Activated T-helper 1 cell treated with anti-CD3 and anti-CD28 coated beads, Interleukin-2, amount 50 U/mL, for 16 hours (primary cell): ENCODE results near the gene APEX1.
"Not testable (repeated sequence)": the region's sequence is repeated elsewhere in the genome, so short reads cannot be mapped to it uniquely, and the experiment has no call there.

Source experiments
- DNase-seq, 2 donors: peaks; one replicate each; pipeline ENCODE4 v3.0.0-alpha.2; 2020; ENCODE audit warnings: low read depth in 1 of 2, low spot score in 1 of 2

Gene APEX1

DNA sequence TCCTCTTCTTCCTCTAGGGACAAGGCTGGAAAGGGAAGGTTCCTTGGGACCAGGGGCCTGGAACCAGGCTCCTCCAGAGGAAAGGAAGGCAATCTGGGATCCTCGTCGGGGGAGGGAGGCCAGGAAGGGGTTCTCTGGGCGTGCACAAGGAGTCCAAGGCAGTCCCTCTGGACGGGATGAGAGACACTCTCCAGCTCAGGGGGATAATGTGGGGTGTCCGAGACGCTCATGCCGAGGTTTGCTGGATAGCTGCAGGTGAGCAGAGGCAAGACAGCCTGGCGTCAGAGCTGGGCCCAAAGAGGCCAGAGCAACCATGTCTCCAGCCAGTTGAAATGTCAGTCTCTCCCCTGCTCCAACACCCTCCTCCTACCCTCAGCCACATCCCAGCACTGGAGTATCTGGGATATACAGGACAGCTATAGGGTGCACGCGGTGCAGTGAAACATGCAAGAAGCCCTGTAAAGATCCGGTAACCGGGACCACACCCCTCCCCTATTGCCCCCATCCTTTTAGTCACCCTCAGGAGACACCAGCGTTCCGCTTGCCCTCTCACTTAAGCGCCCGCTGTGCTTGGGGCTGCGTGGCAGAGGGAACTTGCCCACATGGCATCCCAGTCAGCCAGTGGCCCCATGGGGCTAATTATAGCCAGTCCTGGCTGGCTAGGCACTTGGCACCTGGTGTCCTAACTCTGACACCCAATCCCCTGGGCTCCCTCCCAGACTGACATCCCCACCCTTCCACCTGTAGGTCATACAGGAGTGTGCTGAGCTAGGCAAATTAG, 19.3 kb upstream of the APEX1 start, which contains the start of gene KLHL33:
Gene KLHL33, minus strand, starts transcription at position 585 of the 781 bp plus-strand sequence. Its CDS starts 355 bp downstream, at position 230.
- DNase-seq = no peak

DNA sequence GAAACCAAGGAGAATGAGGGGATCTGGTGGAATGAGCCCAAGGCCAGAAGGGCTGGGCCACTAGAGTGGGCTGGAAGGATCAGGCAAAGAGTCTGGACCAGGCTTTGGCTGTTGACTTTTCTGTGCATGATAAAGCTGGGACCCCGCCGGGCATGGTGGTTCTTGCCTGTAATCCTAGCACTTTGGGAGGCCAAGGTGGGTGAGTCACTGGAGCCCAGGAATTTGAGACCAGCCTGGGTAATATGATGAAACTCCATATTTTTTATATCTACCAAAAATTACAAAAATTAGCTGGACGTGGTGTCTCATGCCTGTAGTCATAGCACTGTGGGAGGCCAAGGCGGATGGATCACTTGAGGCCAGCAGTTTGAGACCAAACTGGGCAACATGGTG, 18.7 kb upstream of the APEX1 start:
- DNase-seq = no peak

DNA sequence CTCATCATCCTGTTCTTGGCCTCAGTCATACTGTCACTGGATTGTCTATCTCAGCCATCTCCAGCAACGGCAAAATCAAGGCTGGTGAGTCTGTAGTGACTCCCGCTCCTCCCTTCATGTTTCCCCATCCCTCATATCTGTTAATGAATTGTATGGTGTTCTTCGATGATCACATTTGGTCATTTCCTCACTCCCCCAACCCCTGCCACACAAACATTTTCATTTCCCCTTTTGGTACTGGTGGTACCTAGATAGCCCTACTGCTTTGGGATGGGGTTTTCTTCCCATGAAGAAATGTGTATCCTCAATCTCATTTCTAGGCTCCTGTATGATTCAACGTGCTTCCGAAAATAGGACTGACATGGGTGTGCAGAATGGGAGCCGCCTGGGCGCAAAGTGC, 16.4 kb upstream of the APEX1 start:
- DNase-seq = no peak

GRCh38 chr14:20440465-20440864, 14.6 kb upstream of the APEX1 start:
- DNase-seq = no peak

- DNase-seq = no peak
These were observed 14.1 kb upstream of the APEX1 start for GRCh38 chr14:20440882-20441281.

DNA sequence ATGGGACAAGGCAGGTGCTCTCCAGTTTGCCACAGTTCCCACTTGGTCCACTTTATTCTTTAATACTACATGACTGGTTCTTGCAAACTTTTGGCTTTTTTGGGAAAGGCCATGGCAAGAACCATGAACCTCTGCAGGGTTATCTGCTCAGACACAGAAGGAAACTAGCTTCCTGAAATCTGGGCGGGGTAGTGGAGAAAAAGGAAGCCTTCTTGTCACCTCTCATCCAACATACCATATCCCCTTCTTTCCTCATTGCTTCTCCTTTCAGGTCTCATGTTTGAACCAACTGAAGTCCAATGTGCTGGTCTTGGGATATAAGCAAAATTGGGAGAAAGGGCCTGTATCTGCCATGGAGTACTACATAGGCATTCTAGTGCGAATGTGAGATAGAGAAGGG, 13.6 kb upstream of the APEX1 start:
- DNase-seq = no peak

DNA sequence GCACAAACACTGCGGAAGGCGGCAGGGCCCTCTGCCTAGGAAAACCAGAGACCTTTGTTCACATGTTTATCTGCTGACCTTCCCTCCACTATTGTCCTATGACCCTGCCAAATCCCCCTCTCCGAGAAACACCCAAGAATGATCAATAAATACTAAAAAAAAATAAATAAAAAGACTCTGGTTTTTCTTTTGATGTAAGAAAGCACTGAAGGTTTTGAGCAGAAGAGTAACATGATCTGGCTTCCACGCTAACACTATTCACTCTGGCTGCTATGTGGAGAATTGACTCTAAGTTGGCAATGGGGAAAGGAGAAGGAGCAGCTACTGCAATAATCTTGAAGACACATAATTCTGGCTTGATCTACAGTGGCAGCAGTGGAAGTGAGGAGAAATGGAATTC, 11.4 kb upstream of the APEX1 start:
- not testable (repeated sequence) for DNase-seq

GRCh38 chr14:20446889-20447288, 8.1 kb upstream of the APEX1 start:
- no peak for DNase-seq

DNA sequence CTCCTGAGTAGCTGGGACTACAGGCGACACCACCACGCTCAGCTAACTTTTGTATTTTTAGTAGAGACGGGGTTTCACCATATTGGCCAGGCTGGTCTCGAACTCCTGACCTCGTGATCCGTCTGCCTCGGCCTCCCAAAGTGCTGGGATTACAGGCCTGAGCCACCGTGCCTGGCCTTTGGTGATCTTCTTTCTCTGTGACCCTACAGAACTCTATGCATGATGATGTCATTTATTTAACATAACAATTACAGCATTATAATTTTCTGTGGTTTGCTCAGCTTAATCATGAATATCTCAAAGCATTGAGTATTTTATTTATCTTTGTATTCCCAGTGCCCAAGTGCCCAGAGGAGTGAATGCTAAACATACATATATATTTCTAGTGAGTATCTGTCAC, 2.2 kb upstream of the APEX1 start:
- DNase-seq = not testable (repeated sequence)

DNA sequence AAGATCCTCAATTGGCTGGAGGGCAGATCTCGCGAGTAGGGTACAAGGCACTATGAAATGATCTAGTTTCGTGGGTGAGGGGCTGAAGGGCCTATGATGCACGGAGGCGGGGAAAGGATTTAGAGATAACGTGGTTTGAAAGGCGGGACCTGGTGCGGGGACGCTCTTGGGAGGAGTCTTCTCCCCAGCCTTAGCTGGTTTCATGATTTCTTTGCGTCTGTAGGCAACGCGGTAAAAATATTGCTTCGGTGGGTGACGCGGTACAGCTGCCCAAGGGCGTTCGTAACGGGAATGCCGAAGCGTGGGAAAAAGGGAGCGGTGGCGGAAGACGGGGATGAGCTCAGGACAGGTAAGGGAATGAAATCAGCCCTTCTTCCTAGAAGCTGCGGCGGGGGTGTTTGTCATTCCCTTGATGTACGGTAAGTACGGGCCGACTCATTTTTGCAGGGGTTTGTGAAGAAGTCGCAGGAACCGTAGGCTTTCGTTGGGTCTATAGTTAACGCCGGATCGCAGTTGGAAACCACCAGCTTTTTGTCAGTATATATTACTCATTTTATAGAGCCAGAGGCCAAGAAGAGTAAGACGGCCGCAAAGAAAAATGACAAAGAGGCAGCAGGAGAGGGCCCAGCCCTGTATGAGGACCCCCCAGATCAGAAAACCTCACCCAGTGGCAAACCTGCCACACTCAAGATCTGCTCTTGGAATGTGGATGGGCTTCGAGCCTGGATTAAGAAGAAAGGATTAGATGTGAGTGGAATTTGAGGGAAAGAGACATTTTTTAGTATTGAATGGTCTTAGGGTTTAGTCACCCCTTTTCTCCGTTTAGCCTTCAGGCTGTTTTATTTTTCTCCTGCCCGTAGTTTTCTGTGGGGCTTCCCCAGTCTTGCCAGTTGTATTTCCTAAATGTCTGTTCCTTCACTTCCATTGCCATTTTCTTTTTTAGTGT, 602 bp downstream of the APEX1 start:
- no peak for DNase-seq

DNA sequence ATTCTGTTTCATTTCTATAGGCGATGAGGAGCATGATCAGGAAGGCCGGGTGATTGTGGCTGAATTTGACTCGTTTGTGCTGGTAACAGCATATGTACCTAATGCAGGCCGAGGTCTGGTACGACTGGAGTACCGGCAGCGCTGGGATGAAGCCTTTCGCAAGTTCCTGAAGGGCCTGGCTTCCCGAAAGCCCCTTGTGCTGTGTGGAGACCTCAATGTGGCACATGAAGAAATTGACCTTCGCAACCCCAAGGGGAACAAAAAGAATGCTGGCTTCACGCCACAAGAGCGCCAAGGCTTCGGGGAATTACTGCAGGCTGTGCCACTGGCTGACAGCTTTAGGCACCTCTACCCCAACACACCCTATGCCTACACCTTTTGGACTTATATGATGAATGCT, 1.9 kb downstream of the APEX1 start:
- no peak for DNase-seq

DNA sequence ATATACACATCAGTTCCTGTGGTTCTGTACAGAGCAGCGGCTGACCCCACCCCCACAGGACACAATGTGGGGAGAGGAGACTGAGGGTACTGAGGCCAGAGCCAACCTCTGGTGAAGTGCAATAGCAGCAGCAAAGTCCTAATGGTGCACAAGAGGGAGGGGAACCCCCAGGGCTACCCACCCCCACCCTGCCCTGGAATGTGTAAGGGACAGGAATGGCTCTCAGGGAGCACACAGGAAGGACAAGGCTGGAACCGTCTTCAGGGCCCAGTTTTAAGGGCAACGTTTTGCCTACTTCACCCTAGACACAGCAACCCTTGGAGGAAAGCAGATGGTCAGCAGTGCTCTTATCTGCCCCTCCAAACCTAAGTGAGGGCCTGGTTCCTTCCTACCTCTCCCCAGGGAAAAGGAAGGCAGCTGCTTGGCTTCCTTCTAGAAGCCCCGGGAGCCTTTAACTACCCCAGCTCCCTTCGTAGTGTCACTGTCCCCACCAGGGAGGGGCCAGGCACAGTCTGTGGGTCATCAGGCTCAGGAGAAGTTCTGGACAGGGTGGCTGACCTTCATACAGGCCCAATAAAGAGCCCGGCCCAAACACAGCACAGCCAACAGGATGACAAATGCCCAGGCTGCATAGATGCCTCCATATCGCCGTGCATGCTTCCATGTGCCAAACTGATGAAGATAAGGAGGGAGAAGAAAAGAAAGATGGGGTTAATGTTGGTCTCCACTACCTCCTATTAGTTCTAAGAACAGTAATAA, 3.2 kb downstream of the APEX1 start:
- DNase-seq = no peak

GRCh38 chr14:20460458-20461224, 5.6 kb downstream of the APEX1 start:
- DNase-seq = peak; percentile 19 to 34

GRCh38 chr14:20461225-20462141, 6.5 kb downstream of the APEX1 start, which contains the start of gene PIP4P1:
Gene PIP4P1 (minus strand): TSS chr14:20461434. CDS start chr14:20461325, 109 bp downstream.
- peak; percentile 95 to 96 for DNase-seq

- no peak for DNase-seq
These were observed 13.8 kb downstream of the APEX1 start for GRCh38 chr14:20468764-20469241.

DNA sequence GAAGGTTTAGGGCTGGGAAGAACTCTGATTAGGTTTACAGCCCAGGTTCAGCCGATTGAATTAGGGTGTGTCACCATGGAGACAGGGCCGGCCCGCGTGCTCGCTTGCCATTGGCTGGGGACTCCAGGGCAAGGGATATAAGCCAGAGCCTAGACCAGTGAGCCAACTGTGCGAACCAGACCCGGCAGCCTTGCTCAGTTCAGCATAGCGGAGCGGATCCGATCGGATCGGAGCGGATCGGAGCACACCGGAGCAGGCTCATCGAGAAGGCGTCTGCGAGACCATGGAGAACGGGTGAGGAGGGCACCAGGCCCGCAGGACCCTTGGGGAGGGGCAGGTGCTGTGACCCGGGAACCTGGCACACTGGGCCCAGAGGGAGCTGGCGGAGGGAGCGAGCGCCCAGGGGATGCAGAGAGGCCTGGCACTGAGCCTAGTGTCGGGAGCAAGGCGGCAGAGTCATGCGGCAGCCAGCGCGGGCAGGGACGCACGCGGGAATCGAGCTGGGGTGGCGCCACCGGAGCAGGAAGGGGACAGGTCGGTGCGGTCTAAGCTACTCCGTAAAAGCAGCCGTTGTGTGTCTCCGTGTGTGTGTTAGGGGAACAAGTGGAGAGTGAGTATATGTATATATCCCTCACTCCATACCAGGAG, 14.3 kb downstream of the APEX1 start, which contains the start of gene PNP:
Gene PNP, plus strand, starts transcription at position 165 of the 648 bp plus-strand sequence. Its CDS starts 119 bp downstream, at position 284.
- DNase-seq = peak; percentile 68 to 82

- peak in 1 of 2 donors; percentile 23 for DNase-seq
These were observed 15.0 kb downstream of the APEX1 start for GRCh38 chr14:20469890-20470602.

DNA sequence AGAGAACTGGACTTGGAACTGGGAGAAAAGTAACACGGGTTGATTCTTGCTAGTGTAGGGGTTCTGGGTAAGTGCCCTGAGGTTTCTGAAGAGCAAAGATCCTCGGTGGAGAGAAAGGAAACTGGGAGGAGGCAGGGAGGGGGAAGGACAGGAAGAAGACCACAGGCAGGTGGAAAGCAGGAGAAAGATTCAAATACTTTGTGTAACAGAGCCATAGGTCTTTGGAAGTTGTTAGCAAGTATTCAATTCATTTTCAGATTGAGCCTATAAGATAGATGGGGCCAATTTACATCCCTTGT, 15.5 kb downstream of the APEX1 start:
- DNase-seq = no peak
